Measurements from ENCODE around the gene SNX25. TPM values are rescaled to one million over a fixed set of nuclear protein-coding genes. Genes with fewer than 3 reads are reported as not detected.
A peak's percentile ranks its signal among the peaks of the same experiment; 100 is the strongest.

SNX25 gene
- total RNA-seq, 1 experiment from 2014 or later = 23.0 TPM

GRCh38 chr4:185259719-185260118 is 50.3 kb downstream of the SNX25 start:
- no peak for DNase-seq (ENCODE audit: low read depth)

GRCh38 chr4:185261946-185262345 is 52.5 kb downstream of the SNX25 start:
- no peak for DNase-seq (ENCODE audit: low read depth)

- no peak for DNase-seq (ENCODE audit: low read depth)
Observed at GRCh38 chr4:185263419-185263818, 54.0 kb downstream of the SNX25 start.

GRCh38 chr4:185265942-185266341 is 56.5 kb downstream of the SNX25 start:
- DNase-seq (ENCODE audit: low read depth) = peak; percentile 91

- DNase-seq (ENCODE audit: low read depth) = no peak
Observed at GRCh38 chr4:185269286-185269685, 59.9 kb downstream of the SNX25 start.

GRCh38 chr4:185270037-185270436 is 60.6 kb downstream of the SNX25 start:
- no peak for DNase-seq (ENCODE audit: low read depth)

GRCh38 chr4:185270885-185271284 is 61.5 kb downstream of the SNX25 start:
- no peak for DNase-seq (ENCODE audit: low read depth)

- no peak for DNase-seq (ENCODE audit: low read depth)
Observed at GRCh38 chr4:185272245-185272644, 62.8 kb downstream of the SNX25 start.

- DNase-seq (ENCODE audit: low read depth) = peak; percentile 37
Observed at GRCh38 chr4:185275501-185275900, 66.1 kb downstream of the SNX25 start.

- peak; percentile 33 for DNase-seq (ENCODE audit: low read depth)
Observed at GRCh38 chr4:185276036-185276435, 66.6 kb downstream of the SNX25 start.

GRCh38 chr4:185278716-185279115 is 69.3 kb downstream of the SNX25 start:
- no peak for DNase-seq (ENCODE audit: low read depth)

GRCh38 chr4:185280608-185281007 is 71.2 kb downstream of the SNX25 start:
- DNase-seq (ENCODE audit: low read depth) = no peak

- DNase-seq (ENCODE audit: low read depth) = peak; percentile 39
Observed at GRCh38 chr4:185282968-185283367, 73.6 kb downstream of the SNX25 start.

GRCh38 chr4:185283723-185284122 is 74.3 kb downstream of the SNX25 start:
- peak; percentile 69 for DNase-seq (ENCODE audit: low read depth)

- DNase-seq (ENCODE audit: low read depth) = no peak
Observed at GRCh38 chr4:185285632-185286393, 76.4 kb downstream of the SNX25 start.

- no peak for DNase-seq (ENCODE audit: low read depth)
Observed at GRCh38 chr4:185286571-185286970, 77.2 kb downstream of the SNX25 start.

GRCh38 chr4:185287031-185287430 is 77.6 kb downstream of the SNX25 start:
- no peak for DNase-seq (ENCODE audit: low read depth)

GRCh38 chr4:185290018-185290607 is 80.7 kb downstream of the SNX25 start:
- DNase-seq (ENCODE audit: low read depth) = no peak

GRCh38 chr4:185290656-185291055 is 81.3 kb downstream of the SNX25 start:
- no peak for DNase-seq (ENCODE audit: low read depth)

GRCh38 chr4:185293202-185293601 is 83.8 kb downstream of the SNX25 start:
- no peak for DNase-seq (ENCODE audit: low read depth)

- no peak for DNase-seq (ENCODE audit: low read depth)
Observed at GRCh38 chr4:185296665-185297460, 87.5 kb downstream of the SNX25 start.

- DNase-seq (ENCODE audit: low read depth) = no peak
Observed at GRCh38 chr4:185298728-185299430, 89.5 kb downstream of the SNX25 start.
